ENCODE data around the gene ITGA5.

The ITGA5 gene

DNA sequence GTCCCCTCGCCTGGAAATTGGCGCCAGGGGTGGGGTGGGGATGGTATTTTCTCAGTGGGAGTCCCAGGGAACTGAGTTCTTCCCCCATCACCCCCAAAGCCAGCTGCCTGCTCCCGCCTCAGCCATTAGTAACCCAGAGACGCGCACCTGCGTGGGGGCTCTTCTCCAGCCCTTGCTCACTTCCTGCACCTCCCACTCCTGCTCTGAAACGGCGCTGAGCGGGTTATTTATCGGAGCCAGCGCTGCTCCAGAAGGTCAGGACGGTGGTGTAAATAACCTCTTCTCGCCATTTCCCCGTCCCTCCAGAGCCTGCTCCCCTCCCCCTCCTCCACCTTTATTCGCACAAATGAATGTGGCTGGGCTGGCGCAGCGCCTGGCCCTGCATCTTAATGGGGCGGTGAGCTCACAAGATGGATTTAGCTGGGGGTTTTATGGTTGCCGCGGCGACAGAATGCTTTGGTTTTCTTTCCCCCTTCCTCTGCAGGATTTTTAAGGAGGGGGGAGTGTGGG lies 67.0 kb downstream of the ITGA5 start:
- Histone ChIP-seq H3K4me2 (ENCODE audit: low read length) (peak overlapping the region; percentile 67), H3K36me3 (ENCODE audit: control insufficient read depth, insufficient read depth, low read length) (no peaks in the 10 kb centered on the region), H3K4me3 (ENCODE audit: low read depth, low read length) (peak overlapping the region; percentile 36), H3K4me1 (peaks cover 42% of the 10 kb centered on the region), H2AFZ (peak overlapping the region; percentile 70), H3K27ac (peak overlapping the region; percentile 85), H3K9me3 (ENCODE audit: control insufficient read depth, low read length) (no peaks in the 10 kb centered on the region), H3K79me2 (no peaks in the 10 kb centered on the region), H3K9ac (no peak overlapping the region), H3K27me3 (ENCODE audit: control insufficient read depth, insufficient read depth, low read length) (no peaks in the 10 kb centered on the region)
- TF ChIP-seq, protein P1, sequence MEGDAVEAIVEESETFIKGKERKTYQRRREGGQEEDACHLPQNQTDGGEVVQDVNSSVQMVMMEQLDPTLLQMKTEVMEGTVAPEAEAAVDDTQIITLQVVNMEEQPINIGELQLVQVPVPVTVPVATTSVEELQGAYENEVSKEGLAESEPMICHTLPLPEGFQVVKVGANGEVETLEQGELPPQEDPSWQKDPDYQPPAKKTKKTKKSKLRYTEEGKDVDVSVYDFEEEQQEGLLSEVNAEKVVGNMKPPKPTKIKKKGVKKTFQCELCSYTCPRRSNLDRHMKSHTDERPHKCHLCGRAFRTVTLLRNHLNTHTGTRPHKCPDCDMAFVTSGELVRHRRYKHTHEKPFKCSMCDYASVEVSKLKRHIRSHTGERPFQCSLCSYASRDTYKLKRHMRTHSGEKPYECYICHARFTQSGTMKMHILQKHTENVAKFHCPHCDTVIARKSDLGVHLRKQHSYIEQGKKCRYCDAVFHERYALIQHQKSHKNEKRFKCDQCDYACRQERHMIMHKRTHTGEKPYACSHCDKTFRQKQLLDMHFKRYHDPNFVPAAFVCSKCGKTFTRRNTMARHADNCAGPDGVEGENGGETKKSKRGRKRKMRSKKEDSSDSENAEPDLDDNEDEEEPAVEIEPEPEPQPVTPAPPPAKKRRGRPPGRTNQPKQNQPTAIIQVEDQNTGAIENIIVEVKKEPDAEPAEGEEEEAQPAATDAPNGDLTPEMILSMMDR (IDR thresholded peaks at IDR 0.05), result no peak

DNA sequence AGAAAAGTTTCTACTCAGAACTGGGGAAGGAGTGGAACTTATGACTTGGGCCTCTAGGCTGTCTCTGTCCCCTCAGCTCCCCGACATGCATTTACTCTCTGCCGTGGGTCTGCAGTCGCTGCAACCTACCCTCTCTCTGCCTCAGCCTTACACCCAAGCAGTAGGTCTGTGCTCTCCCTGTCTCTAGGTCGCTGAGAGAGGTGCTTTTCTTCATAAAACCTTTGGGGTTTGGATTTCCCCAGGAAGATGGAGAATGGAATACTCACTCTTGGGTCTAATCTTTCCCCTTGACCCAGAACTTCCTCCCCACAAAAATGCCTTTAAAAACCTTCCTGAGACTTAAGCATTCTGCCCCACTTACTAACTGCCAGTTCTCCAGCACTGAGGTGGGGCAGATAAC lies 67.7 kb downstream of the ITGA5 start:
- Histone ChIP-seq H3K4me1 (peaks cover 42% of the 10 kb centered on the region), H3K79me2 (no peaks in the 10 kb centered on the region), H3K4me2 (ENCODE audit: low read length) (peak overlapping the region; percentile 80), H3K9ac (no peak overlapping the region), H3K27me3 (ENCODE audit: control insufficient read depth, insufficient read depth, low read length) (no peaks in the 10 kb centered on the region), H3K9me3 (ENCODE audit: control insufficient read depth, low read length) (no peaks in the 10 kb centered on the region), H2AFZ (no peak overlapping the region), H3K27ac (peak overlapping the region; percentile 85), H3K36me3 (ENCODE audit: control insufficient read depth, insufficient read depth, low read length) (no peaks in the 10 kb centered on the region), H3K4me3 (ENCODE audit: low read depth, low read length) (no peak overlapping the region)
- TF ChIP-seq, protein P1 (IDR thresholded peaks at IDR 0.05), result no peak

DNA sequence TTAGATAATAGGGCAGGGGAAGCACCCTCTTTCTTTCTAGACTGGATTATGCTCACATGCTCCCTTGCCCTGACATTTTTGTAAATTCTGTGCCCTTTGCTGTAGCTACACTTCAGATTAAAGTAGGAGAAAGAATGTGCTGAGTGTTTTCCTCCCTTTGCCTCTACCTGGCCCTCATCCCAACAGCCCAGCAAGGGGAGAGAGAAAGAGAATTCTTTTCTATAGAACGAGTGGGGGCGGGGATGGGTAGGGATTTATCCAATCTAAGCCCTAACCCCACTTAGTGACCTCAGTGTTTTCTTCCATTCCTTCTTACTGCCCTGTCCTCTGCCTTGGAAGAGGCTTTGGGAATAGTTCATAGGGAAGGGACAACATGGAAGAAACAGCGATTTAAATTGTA lies 68.3 kb downstream of the ITGA5 start:
- H3K36me3 ChIP-seq (ENCODE audit: control insufficient read depth, insufficient read depth, low read length), result no peaks in the 10 kb centered on the region
- H3K4me3 ChIP-seq (ENCODE audit: low read depth, low read length), result peak overlapping the region; percentile 53
- H3K79me2 ChIP-seq, result no peaks in the 10 kb centered on the region
- H3K27ac ChIP-seq, result peak overlapping the region; percentile 85
- no peak overlapping the region for H2AFZ ChIP-seq
- peak overlapping the region; percentile 80 for H3K4me2 ChIP-seq (ENCODE audit: low read length)
- no peaks in the 10 kb centered on the region for H3K9me3 ChIP-seq (ENCODE audit: control insufficient read depth, low read length)
- TF ChIP-seq, protein P1 (IDR thresholded peaks at IDR 0.05), result no peak
- H3K9ac ChIP-seq, result no peak overlapping the region
- H3K27me3 ChIP-seq (ENCODE audit: control insufficient read depth, insufficient read depth, low read length), result no peaks in the 10 kb centered on the region
- peaks cover 42% of the 10 kb centered on the region for H3K4me1 ChIP-seq

DNA sequence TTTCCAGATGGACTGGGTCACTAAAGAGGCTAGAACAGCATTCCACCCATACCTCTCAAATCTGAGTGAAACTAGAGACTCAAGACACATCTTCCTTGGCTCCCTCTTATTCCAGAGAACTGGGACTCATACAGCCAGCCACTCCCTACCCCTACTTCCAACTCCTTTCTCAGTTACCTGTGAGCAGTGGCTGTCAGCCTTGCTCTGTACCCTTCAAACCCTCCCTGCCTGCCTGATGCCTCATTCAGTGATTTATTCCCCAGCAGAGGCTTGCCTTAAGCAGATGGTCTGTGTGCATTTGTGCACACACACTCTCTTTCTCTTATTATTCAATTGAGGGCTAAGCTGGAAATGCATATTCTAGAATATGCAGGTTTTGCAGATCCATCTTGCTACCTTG lies 69.4 kb downstream of the ITGA5 start:
- Histone ChIP-seq H3K27ac (peak overlapping the region; percentile 85), H3K4me3 (ENCODE audit: low read depth, low read length) (peak overlapping the region; percentile 53), H3K9ac (no peak overlapping the region), H3K36me3 (ENCODE audit: control insufficient read depth, insufficient read depth, low read length) (no peaks in the 10 kb centered on the region), H2AFZ (no peak overlapping the region), H3K4me1 (peaks cover 42% of the 10 kb centered on the region), H3K27me3 (ENCODE audit: control insufficient read depth, insufficient read depth, low read length) (no peaks in the 10 kb centered on the region), H3K4me2 (ENCODE audit: low read length) (peak overlapping the region; percentile 80), H3K79me2 (no peaks in the 10 kb centered on the region), H3K9me3 (ENCODE audit: control insufficient read depth, low read length) (no peaks in the 10 kb centered on the region)
- TF ChIP-seq, protein P1 (IDR thresholded peaks at IDR 0.05), result no peak

DNA sequence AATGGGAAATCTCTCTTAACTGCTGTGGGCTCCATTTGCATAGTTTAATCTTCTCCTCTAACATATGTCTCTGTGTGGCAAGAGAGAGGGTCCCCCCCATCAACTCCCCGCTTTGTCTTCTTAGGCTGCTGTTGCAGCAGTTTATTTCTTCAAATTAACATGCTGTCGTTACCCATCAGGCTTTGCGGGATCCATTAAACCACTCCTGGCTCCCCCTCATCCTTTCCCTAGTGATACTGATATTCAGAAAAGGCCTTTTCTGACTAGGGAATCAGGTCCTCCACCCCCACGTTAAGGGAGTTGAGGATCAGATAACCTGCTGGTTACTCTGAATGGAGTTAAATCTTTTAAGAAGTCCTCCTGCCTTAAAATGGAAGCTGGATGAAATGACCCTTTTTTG lies 70.0 kb downstream of the ITGA5 start:
- Histone ChIP-seq H2AFZ (no peak overlapping the region), H3K27me3 (ENCODE audit: control insufficient read depth, insufficient read depth, low read length) (no peaks in the 10 kb centered on the region), H3K4me2 (ENCODE audit: low read length) (no peak overlapping the region), H3K9ac (no peak overlapping the region), H3K79me2 (no peaks in the 10 kb centered on the region), H3K27ac (peak overlapping the region; percentile 85), H3K4me3 (ENCODE audit: low read depth, low read length) (no peak overlapping the region), H3K36me3 (ENCODE audit: control insufficient read depth, insufficient read depth, low read length) (no peaks in the 10 kb centered on the region), H3K9me3 (ENCODE audit: control insufficient read depth, low read length) (no peaks in the 10 kb centered on the region), H3K4me1 (peaks cover 42% of the 10 kb centered on the region)
- TF ChIP-seq, protein P1 (IDR thresholded peaks at IDR 0.05), result no peak

Measured in parathyroid adenoma (tissue), 2 donors.